GM23338 (cell line): ENCODE measurements around the gene INPP5A. TPM values are rescaled to one million over a fixed set of nuclear protein-coding genes. Genes with fewer than 3 reads are reported as not detected.

Experiments
- ATAC-seq: fragments of 200-7000 bp; cut with Tn5 transposase; 3 replicates; pipeline ENCODE4 v1.9.1; 2020
- DNase-seq: peaks from one replicate; pipeline ENCODE4 v3.0.0-alpha.2; 2015; ENCODE audit warnings: low spot score
- H2AFZ ChIP-seq: fragments of 200-600 bp; sonication (generic); 2 replicates; pipeline ENCODE4 v1.8.0; 2016; ENCODE audit warnings: antibody characterized with exemption, mild to moderate bottlenecking, moderate library complexity
- H3F3A ChIP-seq: fragments of 200-600 bp; sonication (generic); replicated peaks from 2 replicates; pipeline ENCODE4 v1.8.0; 2017; ENCODE audit warnings: antibody characterized with exemption, mixed run types, low read depth
- H3K27ac ChIP-seq: fragments of 200-600 bp; sonication (generic); 2 replicates; pipeline ENCODE4 v1.6.1; 2016; ENCODE audit warnings: low read depth
- H3K27me3 ChIP-seq: fragments of 200-600 bp; sonication (generic); 2 replicates; pipeline ENCODE4 v1.8.0; 2016; ENCODE audit warnings: mild to moderate bottlenecking, mixed run types, moderate library complexity; ENCODE audit not compliant: insufficient read depth
- H3K36me3 ChIP-seq: fragments of 200-600 bp; sonication (generic); 2 replicates; pipeline ENCODE4 v1.8.0; 2016; ENCODE audit warnings: mild to moderate bottlenecking; ENCODE audit not compliant: insufficient read depth
- H3K4me1 ChIP-seq: fragments of 200-600 bp; sonication (generic); 2 replicates; pipeline ENCODE4 v1.8.0; 2016; ENCODE audit warnings: mild to moderate bottlenecking, moderate library complexity; ENCODE audit not compliant: insufficient read depth
- H3K4me2 ChIP-seq: fragments of 200-600 bp; sonication (generic); 2 replicates; pipeline ENCODE4 v1.7.1; 2017; ENCODE audit warnings: mixed run types
- H3K4me3 ChIP-seq: fragments of 200-600 bp; sonication (generic); 2 replicates; pipeline ENCODE4 v1.6.1; 2016; ENCODE audit warnings: mixed run types
- H3K79me2 ChIP-seq: fragments of 200-600 bp; sonication (generic); replicated peaks from 2 replicates; pipeline ENCODE4 v1.8.0; 2017; ENCODE audit warnings: mild to moderate bottlenecking; ENCODE audit not compliant: insufficient read depth
- H3K9me2 ChIP-seq: fragments of 200-600 bp; sonication (generic); 2 replicates; pipeline ENCODE4 v1.8.0; 2017; ENCODE audit not compliant: insufficient read depth
- H4K20me1 ChIP-seq: fragments of 200-600 bp; sonication (generic); replicated peaks from 2 replicates; pipeline ENCODE4 v1.8.0; 2017; ENCODE audit warnings: mild to moderate bottlenecking; ENCODE audit not compliant: insufficient read depth
- H3K27ac Mint-ChIP-seq: 2 replicates; pipeline ENCODE4 v1.8.0; 2020; ENCODE audit warnings: inconsistent platforms, mild to moderate bottlenecking, moderate library complexity, mixed read lengths
- H3K27me3 Mint-ChIP-seq: 3 replicates; pipeline ENCODE4 v1.8.0; 2022; ENCODE audit warnings: low read depth, mild to moderate bottlenecking, moderate library complexity, mixed read lengths, inconsistent platforms; ENCODE audit not compliant: insufficient read depth, poor library complexity
- H3K36me3 Mint-ChIP-seq: 3 replicates; pipeline ENCODE4 v1.8.0; 2021; ENCODE audit warnings: low read depth, mild to moderate bottlenecking, inconsistent platforms, moderate library complexity, mixed read lengths
- H3K4me1 Mint-ChIP-seq: 3 replicates; pipeline ENCODE4 v1.8.0; 2020; ENCODE audit warnings: mild to moderate bottlenecking, inconsistent platforms, mixed read lengths
- H3K4me3 Mint-ChIP-seq: 3 replicates; pipeline ENCODE4 v1.8.0; 2021; ENCODE audit warnings: moderate library complexity, mild to moderate bottlenecking, inconsistent platforms, mixed read lengths
- H3K9me3 Mint-ChIP-seq: 3 replicates; pipeline ENCODE4 v1.8.0; 2020; ENCODE audit warnings: moderate library complexity, mild to moderate bottlenecking, inconsistent platforms, mixed read lengths
- CREB1 ChIP-seq: fragments of 250-450 bp; sonication (Bioruptor Pico); IDR thresholded peaks from 2 replicates; pipeline ENCODE4 v1.5.0; 2020; ENCODE audit warnings: low read depth, mild to moderate bottlenecking, moderate library complexity
- ETS1 ChIP-seq: IDR thresholded peaks from 2 replicates; pipeline ENCODE4 v1.6.1; 2016; ENCODE audit warnings: antibody characterized with exemption
- EZH2 ChIP-seq: fragments of 200-600 bp; sonication (generic); IDR thresholded peaks from one replicate; pipeline ENCODE4 v1.8.0; 2017; ENCODE audit warnings: antibody characterized with exemption, mild to moderate bottlenecking, low read depth; ENCODE audit not compliant: unreplicated experiment
- EZH2phosphoT487 ChIP-seq: fragments of 200-600 bp; sonication (generic); IDR thresholded peaks from one replicate; pipeline ENCODE4 v1.8.1; 2018; ENCODE audit warnings: antibody characterized with exemption; ENCODE audit not compliant: unreplicated experiment
- JUNB ChIP-seq: IDR thresholded peaks from one replicate; pipeline ENCODE4 v1.6.1; 2016; ENCODE audit warnings: antibody characterized with exemption; ENCODE audit not compliant: unreplicated experiment
- POLR2AphosphoS5 ChIP-seq: IDR thresholded peaks from 2 replicates; pipeline ENCODE4 v1.6.1; 2016; ENCODE audit warnings: antibody characterized with exemption, low read depth
- REST ChIP-seq: IDR thresholded peaks from one replicate; pipeline ENCODE4 v1.6.1; 2018; ENCODE audit warnings: antibody characterized with exemption; ENCODE audit not compliant: unreplicated experiment
- STAT1 ChIP-seq: IDR thresholded peaks from one replicate; pipeline ENCODE4 v1.6.1; 2016; ENCODE audit warnings: antibody characterized with exemption; ENCODE audit not compliant: unreplicated experiment
- ZNF114 ChIP-seq: fragments of 250-450 bp; sonication (Bioruptor Pico); IDR thresholded peaks from 2 replicates; pipeline ENCODE4 v1.5.0; 2020; ENCODE audit warnings: mild to moderate bottlenecking, moderate library complexity
- ZNF331 ChIP-seq: fragments of 250-450 bp; sonication (Bioruptor Pico); IDR thresholded peaks from 2 replicates; pipeline ENCODE4 v1.5.0; 2020; ENCODE audit warnings: low read depth, mild to moderate bottlenecking, moderate library complexity
- polyA plus RNA-seq: library from polyadenylated mRNA; unstranded; fragments of >200 nt; fragmentation: Nextera tagmentation; extraction: Ambion mirVana; gene quantifications from 2 replicates; pipeline ENCODE4 v1.2.1, GENCODE V29; 2016
- total RNA-seq: library from RNA; depleted of rRNA; stranded (reverse); fragments of >200 nt; shearing (Covaris generic); gene quantifications from 2 replicates; pipeline ENCODE4 v1.2.3, GENCODE V29; 2014
- TF ChIP-seq, protein P1 (sequence below), 2 experiments: fragments of 200-600 bp in 1 of 2; sonication (generic) in 1 of 2; conservative IDR thresholded peaks; 2 replicates each; pipeline versions ENCODE4 v1.5.1 to v1.6.1; 2016 to 2017; ENCODE audit warnings: antibody characterized with exemption in 2 of 2, low read depth in 2 of 2, mild to moderate bottlenecking in 2 of 2, moderate library complexity in 1 of 2
- TF ChIP-seq, protein P2 (sequence below): fragments of 250-450 bp; sonication (Bioruptor Pico); IDR thresholded peaks from 2 replicates; pipeline ENCODE4 v1.5.0; 2020; ENCODE audit warnings: mild to moderate bottlenecking, moderate library complexity

The INPP5A gene
- total and polyA plus RNA-seq, 2 experiments from 2014 or later = 5.9 to 40.6 TPM

- Mint-ChIP-seq H3K4me1 (peaks cover 6% of the 10 kb centered on the region; the same call in 2 of the 3 replicates), H3K9me3 (peaks cover 8% of the 10 kb centered on the region), H3K36me3 (peaks cover 6% of the 10 kb centered on the region; the same call in 2 of the 3 replicates), H3K27ac (no peak overlapping the region), H3K4me3 (no peak overlapping the region), H3K27me3 (no peaks in the 10 kb centered on the region)
- no peak overlapping the region for H3K4me3 ChIP-seq
- ATAC-seq (peak; percentile 40), DNase-seq (no peak)
- H3K79me2 ChIP-seq = no peaks in the 10 kb centered on the region
- no peaks in the 10 kb centered on the region for H3K27me3 ChIP-seq
- H3K27ac ChIP-seq = no peak overlapping the region
- H3K9me2 ChIP-seq = no peaks in the 10 kb centered on the region
- H3K36me3 ChIP-seq = no peaks in the 10 kb centered on the region
- no peaks in the 10 kb centered on the region for H3F3A ChIP-seq
- no peak for TF ChIP-seq JUNB
- TF ChIP-seq REST = no peak
- TF ChIP-seq CREB1 (CRISPR knock-in tag) = no peak
- TF ChIP-seq ZNF114 (CRISPR knock-in tag) = no peak
- TF ChIP-seq, protein P1, sequence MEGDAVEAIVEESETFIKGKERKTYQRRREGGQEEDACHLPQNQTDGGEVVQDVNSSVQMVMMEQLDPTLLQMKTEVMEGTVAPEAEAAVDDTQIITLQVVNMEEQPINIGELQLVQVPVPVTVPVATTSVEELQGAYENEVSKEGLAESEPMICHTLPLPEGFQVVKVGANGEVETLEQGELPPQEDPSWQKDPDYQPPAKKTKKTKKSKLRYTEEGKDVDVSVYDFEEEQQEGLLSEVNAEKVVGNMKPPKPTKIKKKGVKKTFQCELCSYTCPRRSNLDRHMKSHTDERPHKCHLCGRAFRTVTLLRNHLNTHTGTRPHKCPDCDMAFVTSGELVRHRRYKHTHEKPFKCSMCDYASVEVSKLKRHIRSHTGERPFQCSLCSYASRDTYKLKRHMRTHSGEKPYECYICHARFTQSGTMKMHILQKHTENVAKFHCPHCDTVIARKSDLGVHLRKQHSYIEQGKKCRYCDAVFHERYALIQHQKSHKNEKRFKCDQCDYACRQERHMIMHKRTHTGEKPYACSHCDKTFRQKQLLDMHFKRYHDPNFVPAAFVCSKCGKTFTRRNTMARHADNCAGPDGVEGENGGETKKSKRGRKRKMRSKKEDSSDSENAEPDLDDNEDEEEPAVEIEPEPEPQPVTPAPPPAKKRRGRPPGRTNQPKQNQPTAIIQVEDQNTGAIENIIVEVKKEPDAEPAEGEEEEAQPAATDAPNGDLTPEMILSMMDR (conservative IDR thresholded peaks at IDR 0.05; ENCODE audit: low read depth in 2 of 2) = no peak
- TF ChIP-seq EZH2phosphoT487 = no peak
- TF ChIP-seq ZNF331 (CRISPR knock-in tag) = no peak
- TF ChIP-seq POLR2AphosphoS5 = no peak
- TF ChIP-seq, protein P2, sequence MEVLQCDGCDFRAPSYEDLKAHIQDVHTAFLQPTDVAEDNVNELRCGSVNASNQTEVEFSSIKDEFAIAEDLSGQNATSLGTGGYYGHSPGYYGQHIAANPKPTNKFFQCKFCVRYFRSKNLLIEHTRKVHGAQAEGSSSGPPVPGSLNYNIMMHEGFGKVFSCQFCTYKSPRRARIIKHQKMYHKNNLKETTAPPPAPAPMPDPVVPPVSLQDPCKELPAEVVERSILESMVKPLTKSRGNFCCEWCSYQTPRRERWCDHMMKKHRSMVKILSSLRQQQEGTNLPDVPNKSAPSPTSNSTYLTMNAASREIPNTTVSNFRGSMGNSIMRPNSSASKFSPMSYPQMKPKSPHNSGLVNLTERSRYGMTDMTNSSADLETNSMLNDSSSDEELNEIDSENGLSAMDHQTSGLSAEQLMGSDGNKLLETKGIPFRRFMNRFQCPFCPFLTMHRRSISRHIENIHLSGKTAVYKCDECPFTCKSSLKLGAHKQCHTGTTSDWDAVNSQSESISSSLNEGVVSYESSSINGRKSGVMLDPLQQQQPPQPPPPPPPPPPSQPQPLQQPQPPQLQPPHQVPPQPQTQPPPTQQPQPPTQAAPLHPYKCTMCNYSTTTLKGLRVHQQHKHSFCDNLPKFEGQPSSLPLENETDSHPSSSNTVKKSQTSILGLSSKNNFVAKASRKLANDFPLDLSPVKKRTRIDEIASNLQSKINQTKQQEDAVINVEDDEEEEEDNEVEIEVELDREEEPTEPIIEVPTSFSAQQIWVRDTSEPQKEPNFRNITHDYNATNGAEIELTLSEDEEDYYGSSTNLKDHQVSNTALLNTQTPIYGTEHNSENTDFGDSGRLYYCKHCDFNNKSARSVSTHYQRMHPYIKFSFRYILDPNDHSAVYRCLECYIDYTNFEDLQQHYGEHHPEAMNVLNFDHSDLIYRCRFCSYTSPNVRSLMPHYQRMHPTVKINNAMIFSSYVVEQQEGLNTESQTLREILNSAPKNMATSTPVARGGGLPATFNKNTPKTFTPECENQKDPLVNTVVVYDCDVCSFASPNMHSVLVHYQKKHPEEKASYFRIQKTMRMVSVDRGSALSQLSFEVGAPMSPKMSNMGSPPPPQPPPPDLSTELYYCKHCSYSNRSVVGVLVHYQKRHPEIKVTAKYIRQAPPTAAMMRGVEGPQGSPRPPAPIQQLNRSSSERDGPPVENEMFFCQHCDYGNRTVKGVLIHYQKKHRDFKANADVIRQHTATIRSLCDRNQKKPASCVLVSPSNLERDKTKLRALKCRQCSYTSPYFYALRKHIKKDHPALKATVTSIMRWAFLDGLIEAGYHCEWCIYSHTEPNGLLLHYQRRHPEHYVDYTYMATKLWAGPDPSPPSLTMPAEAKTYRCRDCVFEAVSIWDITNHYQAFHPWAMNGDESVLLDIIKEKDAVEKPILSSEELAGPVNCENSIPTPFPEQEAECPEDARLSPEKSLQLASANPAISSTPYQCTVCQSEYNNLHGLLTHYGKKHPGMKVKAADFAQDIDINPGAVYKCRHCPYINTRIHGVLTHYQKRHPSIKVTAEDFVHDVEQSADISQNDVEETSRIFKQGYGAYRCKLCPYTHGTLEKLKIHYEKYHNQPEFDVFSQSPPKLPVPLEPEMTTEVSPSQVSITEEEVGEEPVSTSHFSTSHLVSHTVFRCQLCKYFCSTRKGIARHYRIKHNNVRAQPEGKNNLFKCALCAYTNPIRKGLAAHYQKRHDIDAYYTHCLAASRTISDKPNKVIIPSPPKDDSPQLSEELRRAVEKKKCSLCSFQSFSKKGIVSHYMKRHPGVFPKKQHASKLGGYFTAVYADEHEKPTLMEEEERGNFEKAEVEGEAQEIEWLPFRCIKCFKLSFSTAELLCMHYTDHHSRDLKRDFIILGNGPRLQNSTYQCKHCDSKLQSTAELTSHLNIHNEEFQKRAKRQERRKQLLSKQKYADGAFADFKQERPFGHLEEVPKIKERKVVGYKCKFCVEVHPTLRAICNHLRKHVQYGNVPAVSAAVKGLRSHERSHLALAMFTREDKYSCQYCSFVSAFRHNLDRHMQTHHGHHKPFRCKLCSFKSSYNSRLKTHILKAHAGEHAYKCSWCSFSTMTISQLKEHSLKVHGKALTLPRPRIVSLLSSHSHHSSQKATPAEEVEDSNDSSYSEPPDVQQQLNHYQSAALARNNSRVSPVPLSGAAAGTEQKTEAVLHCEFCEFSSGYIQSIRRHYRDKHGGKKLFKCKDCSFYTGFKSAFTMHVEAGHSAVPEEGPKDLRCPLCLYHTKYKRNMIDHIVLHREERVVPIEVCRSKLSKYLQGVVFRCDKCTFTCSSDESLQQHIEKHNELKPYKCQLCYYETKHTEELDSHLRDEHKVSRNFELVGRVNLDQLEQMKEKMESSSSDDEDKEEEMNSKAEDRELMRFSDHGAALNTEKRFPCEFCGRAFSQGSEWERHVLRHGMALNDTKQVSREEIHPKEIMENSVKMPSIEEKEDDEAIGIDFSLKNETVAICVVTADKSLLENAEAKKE (CRISPR knock-in tag) = no peak
- no peak for TF ChIP-seq STAT1
- TF ChIP-seq ETS1 = no peak
- no peak for TF ChIP-seq EZH2
- no peak overlapping the region for H2AFZ ChIP-seq
- no peaks in the 10 kb centered on the region for H4K20me1 ChIP-seq
- no peak overlapping the region for H3K4me2 ChIP-seq
- H3K4me1 ChIP-seq = no peaks in the 10 kb centered on the region
These were observed 162.8 kb downstream of the INPP5A start for GRCh38 chr10:132700156-132701098.
